ENCODE data around the gene TRAPPC14.

- TF ChIP-seq WT1 (tag by site-specific recombination; IDR thresholded peaks at IDR 0.05) (no peak), ZNF24 (tag by site-specific recombination; IDR thresholded peaks at IDR 0.05) (no peak)
Measured at GRCh38 chr7:100190048-100190711, 31.7 kb upstream of the TRAPPC14 start.

All from HEK293 (cell line).